HepG2 (cell line): ENCODE data around the gene MRPS17. TPM values are rescaled to one million over a fixed set of nuclear protein-coding genes. Genes with fewer than 3 reads are reported as not detected.
A peak's percentile ranks its signal among the peaks of the same experiment; 100 is the strongest.

Experiments used
- GLI4 ChIP-seq: sonication (generic); formaldehyde crosslinking; IDR thresholded peaks from 2 replicates; pipeline ENCODE4 v1.5.1; 2020; ENCODE audit warnings: missing genetic modification reagents, mild to moderate bottlenecking, moderate library complexity, borderline replicate concordance
- NFE2 ChIP-seq: sonication (generic); formaldehyde crosslinking; IDR thresholded peaks from 2 replicates; pipeline ENCODE4 v1.4.0; 2020; ENCODE audit warnings: missing genetic modification reagents
- PAX8 ChIP-seq: sonication (generic); formaldehyde crosslinking; IDR thresholded peaks from 2 replicates; pipeline ENCODE4 v1.8.0; 2022; ENCODE audit warnings: mild to moderate bottlenecking, missing genetic modification reagents, borderline replicate concordance
- POLR2AphosphoS2 ChIP-seq: IDR thresholded peaks from 2 replicates; pipeline ENCODE4 v1.6.1; 2011; ENCODE audit warnings: low read depth, low read length, improper control_type of control experiment
- RFXANK ChIP-seq: IDR thresholded peaks from 2 replicates; pipeline ENCODE4 v1.6.1; 2016
- SIX1 ChIP-seq: sonication (generic); formaldehyde crosslinking; IDR thresholded peaks from 2 replicates; pipeline ENCODE4 v1.4.0; 2020; ENCODE audit warnings: missing genetic modification reagents, borderline replicate concordance
- SP4 ChIP-seq: sonication (generic); formaldehyde crosslinking; IDR thresholded peaks from 2 replicates; pipeline ENCODE4 v1.8.1; 2023; ENCODE audit warnings: mild to moderate bottlenecking, missing genetic modification reagents
- SUZ12 ChIP-seq: fragments of 150-350 bp; IDR thresholded peaks from 2 replicates; pipeline ENCODE4 v1.6.1; 2014; ENCODE audit warnings: low read depth, low read length
- ZBTB42 ChIP-seq: sonication (generic); formaldehyde crosslinking; IDR thresholded peaks from 2 replicates; pipeline ENCODE4 v1.5.0; 2020; ENCODE audit warnings: mild to moderate bottlenecking, missing genetic modification reagents
- ZFP1 ChIP-seq: IDR thresholded peaks from 2 replicates; pipeline ENCODE4 v1.6.1; 2016
- ZNF280B ChIP-seq: sonication (generic); formaldehyde crosslinking; IDR thresholded peaks from 2 replicates; pipeline ENCODE4 v1.5.0; 2020; ENCODE audit warnings: missing genetic modification reagents, mild to moderate bottlenecking, borderline replicate concordance
- ZNF709 ChIP-seq: sonication (generic); formaldehyde crosslinking; IDR thresholded peaks from 2 replicates; pipeline ENCODE4 v1.5.0; 2020; ENCODE audit warnings: mild to moderate bottlenecking, missing genetic modification reagents
- ZNF841 ChIP-seq: sonication (generic); formaldehyde crosslinking; IDR thresholded peaks from 2 replicates; pipeline ENCODE4 v1.8.1; 2023; ENCODE audit warnings: missing genetic modification reagents, borderline replicate concordance
- polyA plus RNA-seq, 8 experiments: library from polyadenylated mRNA; depleted of rRNA in 3 of 8; stranded (reverse) in 7 of 8; unstranded in 1 of 8; fragments of >200 nt; fragmentation: Illumina TruSeq in 4 of 8; extraction: Trizol in 4 of 8; gene quantifications; 2 replicates each; pipeline versions ENCODE4 v1.2.1 to v1.2.3, GENCODE V29; 2011 to 2016; ENCODE audit warnings: low read depth in 4 of 8, missing spikeins in 1 of 8, mixed read lengths in 1 of 8; ENCODE audit not compliant: insufficient read depth in 1 of 8
- total RNA-seq, 5 experiments: library from RNA; depleted of rRNA; stranded (reverse); fragments of >200 nt; fragmentation: Illumina TruSeq; extraction: Trizol; gene quantifications; 2 replicates each; pipeline ENCODE4 v1.2.3, GENCODE V29; 2016; ENCODE audit warnings: low read depth in 1 of 5
- TF ChIP-seq, protein P1 (sequence below): sonication (generic); formaldehyde crosslinking; IDR thresholded peaks from 2 replicates; pipeline ENCODE4 v1.4.0; 2020; ENCODE audit warnings: missing genetic modification reagents
- TF ChIP-seq, protein P2 (sequence below): sonication (generic); formaldehyde crosslinking; IDR thresholded peaks from 2 replicates; pipeline ENCODE4 v1.4.0; 2020; ENCODE audit warnings: mild to moderate bottlenecking, missing genetic modification reagents, borderline replicate concordance
- TF ChIP-seq, protein P3 (sequence below): sonication (generic); formaldehyde crosslinking; IDR thresholded peaks from 2 replicates; pipeline ENCODE4 v1.5.0; 2020; ENCODE audit warnings: missing genetic modification reagents

The MRPS17 gene
- total and polyA plus RNA-seq, 2 of the 13 experiments (the other 11 are each of a cell fraction or from before 2014, with no cell fraction given), result 14.9 to 31.3 TPM

GRCh38 chr7:55951637-55952351, at the start of gene MRPS17 (continued):
- TF ChIP-seq PAX8, result 0 out of 2 replicates have a peak, but pooled peaks have one; percentile 62
- no peak for TF ChIP-seq NFE2 (CRISPR knock-in tag)
- TF ChIP-seq RFXANK, result 0 out of 2 replicates have a peak, but pooled peaks have one; percentile 64
- TF ChIP-seq, protein P1, sequence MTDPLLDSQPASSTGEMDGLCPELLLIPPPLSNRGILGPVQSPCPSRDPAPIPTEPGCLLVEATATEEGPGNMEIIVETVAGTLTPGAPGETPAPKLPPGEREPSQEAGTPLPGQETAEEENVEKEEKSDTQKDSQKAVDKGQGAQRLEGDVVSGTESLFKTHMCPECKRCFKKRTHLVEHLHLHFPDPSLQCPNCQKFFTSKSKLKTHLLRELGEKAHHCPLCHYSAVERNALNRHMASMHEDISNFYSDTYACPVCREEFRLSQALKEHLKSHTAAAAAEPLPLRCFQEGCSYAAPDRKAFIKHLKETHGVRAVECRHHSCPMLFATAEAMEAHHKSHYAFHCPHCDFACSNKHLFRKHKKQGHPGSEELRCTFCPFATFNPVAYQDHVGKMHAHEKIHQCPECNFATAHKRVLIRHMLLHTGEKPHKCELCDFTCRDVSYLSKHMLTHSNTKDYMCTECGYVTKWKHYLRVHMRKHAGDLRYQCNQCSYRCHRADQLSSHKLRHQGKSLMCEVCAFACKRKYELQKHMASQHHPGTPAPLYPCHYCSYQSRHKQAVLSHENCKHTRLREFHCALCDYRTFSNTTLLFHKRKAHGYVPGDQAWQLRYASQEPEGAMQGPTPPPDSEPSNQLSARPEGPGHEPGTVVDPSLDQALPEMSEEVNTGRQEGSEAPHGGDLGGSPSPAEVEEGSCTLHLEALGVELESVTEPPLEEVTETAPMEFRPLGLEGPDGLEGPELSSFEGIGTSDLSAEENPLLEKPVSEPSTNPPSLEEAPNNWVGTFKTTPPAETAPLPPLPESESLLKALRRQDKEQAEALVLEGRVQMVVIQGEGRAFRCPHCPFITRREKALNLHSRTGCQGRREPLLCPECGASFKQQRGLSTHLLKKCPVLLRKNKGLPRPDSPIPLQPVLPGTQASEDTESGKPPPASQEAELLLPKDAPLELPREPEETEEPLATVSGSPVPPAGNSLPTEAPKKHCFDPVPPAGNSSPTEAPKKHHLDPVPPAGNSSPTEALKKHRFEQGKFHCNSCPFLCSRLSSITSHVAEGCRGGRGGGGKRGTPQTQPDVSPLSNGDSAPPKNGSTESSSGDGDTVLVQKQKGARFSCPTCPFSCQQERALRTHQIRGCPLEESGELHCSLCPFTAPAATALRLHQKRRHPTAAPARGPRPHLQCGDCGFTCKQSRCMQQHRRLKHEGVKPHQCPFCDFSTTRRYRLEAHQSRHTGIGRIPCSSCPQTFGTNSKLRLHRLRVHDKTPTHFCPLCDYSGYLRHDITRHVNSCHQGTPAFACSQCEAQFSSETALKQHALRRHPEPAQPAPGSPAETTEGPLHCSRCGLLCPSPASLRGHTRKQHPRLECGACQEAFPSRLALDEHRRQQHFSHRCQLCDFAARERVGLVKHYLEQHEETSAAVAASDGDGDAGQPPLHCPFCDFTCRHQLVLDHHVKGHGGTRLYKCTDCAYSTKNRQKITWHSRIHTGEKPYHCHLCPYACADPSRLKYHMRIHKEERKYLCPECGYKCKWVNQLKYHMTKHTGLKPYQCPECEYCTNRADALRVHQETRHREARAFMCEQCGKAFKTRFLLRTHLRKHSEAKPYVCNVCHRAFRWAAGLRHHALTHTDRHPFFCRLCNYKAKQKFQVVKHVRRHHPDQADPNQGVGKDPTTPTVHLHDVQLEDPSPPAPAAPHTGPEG (CRISPR knock-in tag), result no peak
- TF ChIP-seq ZBTB42 (CRISPR knock-in tag), result 0 out of 2 replicates have a peak, but pooled peaks have one; percentile 32
- TF ChIP-seq SUZ12, result no peak
- TF ChIP-seq ZFP1, result no peak
- TF ChIP-seq, protein P2, sequence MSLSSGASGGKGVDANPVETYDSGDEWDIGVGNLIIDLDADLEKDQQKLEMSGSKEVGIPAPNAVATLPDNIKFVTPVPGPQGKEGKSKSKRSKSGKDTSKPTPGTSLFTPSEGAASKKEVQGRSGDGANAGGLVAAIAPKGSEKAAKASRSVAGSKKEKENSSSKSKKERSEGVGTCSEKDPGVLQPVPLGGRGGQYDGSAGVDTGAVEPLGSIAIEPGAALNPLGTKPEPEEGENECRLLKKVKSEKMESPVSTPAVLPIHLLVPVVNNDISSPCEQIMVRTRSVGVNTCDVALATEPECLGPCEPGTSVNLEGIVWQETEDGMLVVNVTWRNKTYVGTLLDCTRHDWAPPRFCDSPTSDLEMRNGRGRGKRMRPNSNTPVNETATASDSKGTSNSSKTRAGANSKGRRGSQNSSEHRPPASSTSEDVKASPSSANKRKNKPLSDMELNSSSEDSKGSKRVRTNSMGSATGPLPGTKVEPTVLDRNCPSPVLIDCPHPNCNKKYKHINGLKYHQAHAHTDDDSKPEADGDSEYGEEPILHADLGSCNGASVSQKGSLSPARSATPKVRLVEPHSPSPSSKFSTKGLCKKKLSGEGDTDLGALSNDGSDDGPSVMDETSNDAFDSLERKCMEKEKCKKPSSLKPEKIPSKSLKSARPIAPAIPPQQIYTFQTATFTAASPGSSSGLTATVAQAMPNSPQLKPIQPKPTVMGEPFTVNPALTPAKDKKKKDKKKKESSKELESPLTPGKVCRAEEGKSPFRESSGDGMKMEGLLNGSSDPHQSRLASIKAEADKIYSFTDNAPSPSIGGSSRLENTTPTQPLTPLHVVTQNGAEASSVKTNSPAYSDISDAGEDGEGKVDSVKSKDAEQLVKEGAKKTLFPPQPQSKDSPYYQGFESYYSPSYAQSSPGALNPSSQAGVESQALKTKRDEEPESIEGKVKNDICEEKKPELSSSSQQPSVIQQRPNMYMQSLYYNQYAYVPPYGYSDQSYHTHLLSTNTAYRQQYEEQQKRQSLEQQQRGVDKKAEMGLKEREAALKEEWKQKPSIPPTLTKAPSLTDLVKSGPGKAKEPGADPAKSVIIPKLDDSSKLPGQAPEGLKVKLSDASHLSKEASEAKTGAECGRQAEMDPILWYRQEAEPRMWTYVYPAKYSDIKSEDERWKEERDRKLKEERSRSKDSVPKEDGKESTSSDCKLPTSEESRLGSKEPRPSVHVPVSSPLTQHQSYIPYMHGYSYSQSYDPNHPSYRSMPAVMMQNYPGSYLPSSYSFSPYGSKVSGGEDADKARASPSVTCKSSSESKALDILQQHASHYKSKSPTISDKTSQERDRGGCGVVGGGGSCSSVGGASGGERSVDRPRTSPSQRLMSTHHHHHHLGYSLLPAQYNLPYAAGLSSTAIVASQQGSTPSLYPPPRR (CRISPR knock-in tag), result peak; percentile 67; the same call in 1 of the 2 replicates
- TF ChIP-seq SIX1 (CRISPR knock-in tag), result no peak
- TF ChIP-seq, protein P3, sequence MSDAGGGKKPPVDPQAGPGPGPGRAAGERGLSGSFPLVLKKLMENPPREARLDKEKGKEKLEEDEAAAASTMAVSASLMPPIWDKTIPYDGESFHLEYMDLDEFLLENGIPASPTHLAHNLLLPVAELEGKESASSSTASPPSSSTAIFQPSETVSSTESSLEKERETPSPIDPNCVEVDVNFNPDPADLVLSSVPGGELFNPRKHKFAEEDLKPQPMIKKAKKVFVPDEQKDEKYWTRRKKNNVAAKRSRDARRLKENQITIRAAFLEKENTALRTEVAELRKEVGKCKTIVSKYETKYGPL, result no peak
- TF ChIP-seq ZNF280B (CRISPR knock-in tag), result no peak; the same call in 1 of the 2 replicates
- no peak for TF ChIP-seq ZNF709 (CRISPR knock-in tag)
- TF ChIP-seq POLR2AphosphoS2, result no peak
- no peak for TF ChIP-seq GLI4 (CRISPR knock-in tag)
- TF ChIP-seq ZNF841 (CRISPR knock-in tag), result no peak
- TF ChIP-seq SP4 (CRISPR knock-in tag), result peak; percentile 96
